GM13977 (cell line): Measurements from ENCODE around the gene EPC2.

ENCODE experiments used
- DNase-seq: peaks from one replicate; pipeline ENCODE4 v3.0.0; 2012; ENCODE audit warnings: low spot score
- CTCF ChIP-seq: IDR thresholded peaks from 2 replicates; pipeline ENCODE4 v1.5.1; 2012; ENCODE audit warnings: mild to moderate bottlenecking, control low read depth; ENCODE audit not compliant: insufficient read depth; ENCODE audit errors: extremely low read depth, missing control alignments
- in situ Hi-C: fragments of 300-500 bp; cut with MboI; formaldehyde crosslinking; loops from one replicate; pipeline ENCODE4 v1.12.0; 2022; ENCODE audit warnings: low sequenced_read_pairs, low pct_unique_long_range_greater_than_20kb, mixed read lengths, inconsistent platforms; ENCODE audit not compliant: unreplicated experiment

Gene EPC2

GRCh38 chr2:148701877-148702276 is 57.3 kb downstream of the EPC2 start:
- TF ChIP-seq CTCF = no peak
- in situ Hi-C loops = no loop called here
- DNase-seq = no peak

GRCh38 chr2:148702475-148702874 is 57.9 kb downstream of the EPC2 start:
- no peak for TF ChIP-seq CTCF
- no peak for DNase-seq
- in situ Hi-C loops = no loop called here

- in situ Hi-C loops = no loop called here
- DNase-seq = no peak
- TF ChIP-seq CTCF = no peak
These were observed 59.7 kb downstream of the EPC2 start for GRCh38 chr2:148704247-148704646.

- in situ Hi-C loops = no loop called here
- no peak for DNase-seq
- TF ChIP-seq CTCF = no peak
These were observed 71.9 kb downstream of the EPC2 start for GRCh38 chr2:148716378-148716920.

GRCh38 chr2:148718039-148718438 is 73.5 kb downstream of the EPC2 start:
- in situ Hi-C loops = no loop called here
- no peak for TF ChIP-seq CTCF

GRCh38 chr2:148719195-148719749 is 74.7 kb downstream of the EPC2 start:
- no peak for TF ChIP-seq CTCF
- no peak for DNase-seq
- in situ Hi-C loops = no loop called here

More at GRCh38 chr2:148718039-148718438, 73.5 kb downstream of the EPC2 start:
- DNase-seq = no peak

- no peak for DNase-seq
- in situ Hi-C loops = no loop called here
- TF ChIP-seq CTCF = no peak
These were observed 75.4 kb downstream of the EPC2 start for GRCh38 chr2:148719941-148720436.
